DMS53 treated with DMSO at 0.1 percent for 48 hours (cell line): ENCODE measurements around the gene PPP4C.
"Not testable (repeated sequence)": the region's sequence is repeated elsewhere in the genome, so short reads cannot be mapped to it uniquely, and the experiment has no call there.

Experiments
- DNase-seq: peaks from one replicate; lab custom pipeline; 2025; ENCODE audit not compliant: unreplicated experiment; lab: John Stamatoyannopoulos, UW

Gene PPP4C

GRCh38 chr16:30075503-30076275 lies at the start of gene PPP4C:
Gene PPP4C (plus strand): TSS chr16:30075994. CDS start chr16:30076378, 384 bp downstream.
- DNase-seq = peak; percentile 78

DNA sequence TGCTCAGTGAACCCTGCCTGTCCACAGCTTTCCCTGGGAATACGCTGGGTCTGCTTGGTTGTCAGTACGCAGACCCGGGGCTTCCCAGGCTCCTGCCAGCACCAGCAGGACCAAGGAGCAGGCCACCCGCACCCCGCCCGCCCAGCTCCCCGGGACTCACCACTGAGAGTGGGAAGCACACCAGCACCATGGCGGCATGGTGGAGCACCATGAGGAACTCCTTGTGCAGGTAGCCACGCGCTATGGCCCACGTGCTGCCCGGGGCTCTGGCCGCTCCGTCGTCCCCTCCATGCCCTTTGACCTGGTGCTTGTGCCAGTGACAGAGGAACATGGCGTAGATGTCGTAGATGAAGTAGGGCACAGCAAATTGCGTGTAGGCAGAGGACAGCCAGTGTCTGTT lies 49.3 kb upstream of the PPP4C start:
- DNase-seq = no peak

DNA sequence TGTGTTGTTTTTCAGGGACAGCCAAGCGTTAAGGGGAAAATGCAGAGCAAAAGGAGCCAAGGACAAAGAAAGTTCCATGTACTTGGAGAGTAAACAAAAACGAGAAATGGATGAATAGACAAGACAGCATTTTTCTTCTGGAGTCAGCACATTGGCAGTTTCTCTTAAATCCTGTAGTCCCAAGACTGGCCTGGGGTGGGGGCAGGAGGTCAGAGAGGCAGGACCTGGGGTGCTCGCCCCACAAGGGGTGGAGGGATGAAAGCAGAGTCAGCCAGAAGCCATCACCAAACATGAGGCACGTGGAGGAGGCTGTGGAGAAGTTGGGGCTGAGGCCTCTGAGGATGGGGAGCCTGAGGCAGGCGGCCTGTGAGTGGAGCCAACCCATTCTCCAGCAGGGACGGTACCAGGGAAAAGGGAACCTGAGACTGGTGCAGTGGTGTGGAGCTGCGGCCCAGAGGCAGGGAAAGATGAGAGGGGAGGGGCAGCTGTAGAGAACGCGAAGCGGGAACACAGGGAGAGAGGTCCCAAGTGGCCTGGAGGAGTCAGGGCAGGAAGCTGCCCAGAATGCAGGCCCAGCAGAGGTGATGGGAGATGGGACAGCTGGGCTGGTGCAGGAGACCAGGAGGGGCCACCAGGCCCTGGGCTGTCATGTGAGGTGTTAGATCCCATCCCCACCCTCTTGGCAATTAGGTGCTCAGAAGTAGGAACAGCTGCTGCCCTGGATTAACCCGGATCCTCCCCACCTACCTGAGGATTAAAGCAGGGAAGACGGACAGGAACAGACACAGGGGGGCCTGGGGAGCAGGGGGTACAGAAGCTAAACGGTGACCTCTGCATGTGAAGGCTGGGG lies 48.0 kb upstream of the PPP4C start:
- no peak for DNase-seq

- no peak for DNase-seq
These were observed 47.2 kb upstream of the PPP4C start for GRCh38 chr16:30028438-30029076.

DNA sequence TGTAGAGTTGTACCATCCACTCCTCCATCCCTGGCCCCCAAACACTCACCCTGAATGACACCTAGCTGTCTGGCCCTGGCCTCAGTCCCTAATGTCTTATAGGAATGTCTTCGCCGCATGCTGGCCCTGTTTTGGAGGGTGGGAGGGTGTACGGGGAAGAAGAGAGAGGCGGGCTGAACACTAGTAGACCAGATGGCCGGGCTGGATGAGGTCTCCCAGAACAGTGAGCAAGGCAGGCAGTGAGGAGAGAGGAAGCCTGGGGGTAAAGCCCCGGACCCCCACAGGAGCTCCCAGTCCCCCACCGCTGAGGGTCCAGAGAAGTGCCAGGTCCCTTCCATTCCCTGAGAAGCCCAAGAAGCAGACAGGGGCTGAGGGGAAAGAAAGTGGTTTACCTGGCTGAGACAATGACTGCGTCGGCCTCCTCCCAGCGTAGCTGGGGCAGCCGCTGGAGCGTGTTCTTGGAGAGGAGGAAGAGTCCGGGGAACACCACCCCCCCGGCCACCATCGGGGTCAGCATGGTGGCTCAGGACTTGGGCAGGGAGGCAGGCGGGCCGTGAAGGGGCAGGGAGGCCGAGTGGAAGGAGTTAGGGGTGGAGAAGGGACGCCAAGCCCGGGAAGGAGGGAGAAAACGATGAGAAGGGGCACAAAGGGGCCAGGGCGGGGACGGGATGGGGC lies 45.6 kb upstream of the PPP4C start:
- DNase-seq = no peak

- no peak for DNase-seq
These were observed 44.9 kb upstream of the PPP4C start, which contains the start of gene TLCD3B for GRCh38 chr16:30030841-30031413. Gene TLCD3B (minus strand): TSS chr16:30031271. CDS start chr16:30030527, 744 bp downstream.

DNA sequence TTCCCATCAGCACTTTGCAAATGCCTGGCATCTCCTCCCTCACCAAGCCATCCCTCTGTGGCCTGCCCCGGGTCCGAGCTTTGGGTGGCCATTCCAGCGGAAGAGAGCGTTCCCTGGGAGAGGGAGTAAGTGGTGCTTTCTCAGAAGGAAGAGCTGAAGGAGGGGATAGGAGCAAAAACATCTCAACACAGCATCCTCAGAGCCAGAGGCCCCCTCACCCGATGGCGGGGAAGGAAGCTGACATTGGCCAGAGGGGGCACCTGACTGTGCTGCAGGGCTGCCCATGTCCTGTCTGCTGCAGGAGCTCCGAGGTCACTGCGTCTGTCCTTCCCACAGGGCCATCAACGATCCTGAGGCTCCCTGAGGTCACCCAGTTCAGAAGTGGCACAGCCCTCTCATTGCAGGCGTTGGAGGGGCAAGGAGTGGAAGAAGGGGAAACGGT lies 44.3 kb upstream of the PPP4C start:
- DNase-seq = no peak

DNA sequence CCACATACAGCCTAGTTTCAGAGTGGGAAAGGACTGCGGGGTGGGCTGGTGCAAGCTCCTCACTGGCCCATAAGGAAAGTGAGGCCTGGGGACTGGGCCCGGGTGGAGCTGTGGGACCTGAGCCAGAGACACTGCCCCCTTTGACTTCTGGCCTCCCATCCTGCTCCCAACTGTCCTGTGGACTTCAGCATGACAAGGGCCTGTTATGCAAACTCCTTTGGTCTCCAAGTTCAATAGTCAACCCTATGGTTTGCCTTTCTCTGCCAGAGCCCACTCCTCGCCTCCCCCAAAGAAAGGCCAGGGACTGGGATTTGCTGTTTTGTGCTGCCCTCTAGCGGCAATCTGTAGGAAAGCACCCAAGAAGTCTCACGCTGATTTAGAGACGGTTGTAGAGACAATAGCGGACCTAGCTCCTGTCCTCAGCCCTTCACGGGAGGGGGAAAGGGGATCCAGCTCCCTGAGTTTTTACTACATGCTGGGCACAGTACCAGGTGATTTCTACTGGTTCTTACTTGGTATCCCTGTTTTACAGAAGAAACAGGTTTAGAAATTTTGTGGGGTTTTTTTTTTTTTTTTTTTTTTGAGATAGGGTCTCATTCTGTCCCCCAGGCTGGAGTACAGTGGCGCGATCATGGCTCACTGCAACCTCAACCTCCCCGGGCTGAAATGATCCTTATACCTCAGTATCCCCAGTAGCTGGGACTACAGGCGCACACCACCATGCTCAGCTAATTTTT lies 43.5 kb upstream of the PPP4C start:
- peak; percentile 23 for DNase-seq

DNA sequence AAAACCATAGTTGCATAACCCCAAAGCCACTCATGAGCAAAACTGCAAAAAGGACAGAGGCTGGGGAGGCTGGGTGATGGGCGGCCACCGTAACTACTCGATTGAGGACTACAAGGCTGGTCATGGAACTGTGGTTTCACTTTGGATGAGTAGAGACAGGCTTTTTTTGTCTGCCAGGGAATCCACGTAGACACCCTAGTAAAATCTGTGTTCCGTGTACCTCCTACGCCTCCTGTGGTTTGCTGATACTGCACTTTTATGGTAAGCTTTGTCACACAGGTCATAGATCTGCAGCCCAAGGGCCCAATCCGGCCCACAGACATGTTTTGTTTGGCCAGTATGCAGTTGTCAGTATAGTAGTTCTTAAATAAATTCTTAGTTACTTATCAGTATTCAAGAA lies 42.5 kb upstream of the PPP4C start:
- no peak for DNase-seq

DNA sequence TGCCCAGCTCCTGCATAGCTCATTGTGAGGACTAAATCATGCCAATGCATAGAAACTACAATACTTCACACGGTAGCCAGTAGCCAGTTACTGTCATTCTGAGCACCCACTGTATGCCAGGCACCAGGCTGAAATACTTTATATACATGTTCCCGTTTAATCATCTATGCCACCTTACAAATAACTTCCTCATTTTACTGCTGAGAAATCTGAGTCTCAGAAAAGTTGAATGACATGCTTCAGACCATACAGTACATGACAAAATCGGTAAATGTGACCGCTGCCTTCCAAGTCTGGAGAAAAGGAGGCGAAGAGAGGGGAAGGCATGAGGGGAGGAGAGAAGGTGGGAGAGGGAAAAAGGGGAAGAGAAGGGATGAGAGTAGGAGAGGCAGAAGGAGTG lies 35.6 kb upstream of the PPP4C start:
- no peak for DNase-seq

GRCh38 chr16:30040690-30041089 lies 35.1 kb upstream of the PPP4C start:
- not testable (repeated sequence) for DNase-seq

GRCh38 chr16:30041841-30042240 lies 34.0 kb upstream of the PPP4C start:
- no peak for DNase-seq

DNA sequence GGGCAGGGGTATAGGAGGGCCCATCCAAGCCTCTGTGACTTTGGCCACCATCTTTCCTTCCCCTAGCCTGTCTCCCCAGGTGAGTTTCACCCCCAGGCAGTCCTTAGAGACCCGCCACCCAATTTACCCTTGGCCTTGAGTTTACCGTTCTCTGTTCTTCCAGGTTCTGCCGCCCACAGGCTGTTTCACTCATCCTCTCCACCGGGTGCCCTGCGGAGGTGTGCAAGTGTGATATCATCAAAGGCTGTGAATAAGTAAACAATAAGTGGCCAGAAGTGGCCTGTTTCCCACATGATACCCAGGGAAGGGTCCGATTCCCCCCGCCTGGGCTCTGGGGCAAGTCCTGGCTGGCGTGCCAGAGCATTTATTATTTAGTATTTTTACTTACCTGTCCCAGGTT lies 29.6 kb upstream of the PPP4C start:
- DNase-seq = no peak

DNA sequence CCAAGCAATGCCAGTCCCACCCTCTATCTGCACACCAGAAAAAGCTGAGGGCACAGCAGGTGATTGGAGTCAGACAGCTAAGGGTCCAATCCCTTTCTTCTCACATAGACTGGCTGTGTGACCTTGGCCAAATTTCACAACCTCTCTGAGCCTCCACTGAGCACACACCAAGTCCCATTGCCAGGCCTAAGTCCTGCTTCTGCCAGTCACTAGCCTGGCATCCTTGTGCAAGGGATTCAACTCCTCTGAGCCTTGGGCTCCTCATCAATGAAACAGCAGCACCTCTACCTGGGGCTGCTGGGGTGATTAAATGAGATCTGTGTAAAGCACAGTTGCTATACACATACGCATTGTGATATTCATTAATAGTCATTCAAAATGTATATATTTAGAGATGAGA lies 29.2 kb upstream of the PPP4C start:
- DNase-seq = no peak

GRCh38 chr16:30049871-30050270 lies 25.9 kb upstream of the PPP4C start:
- DNase-seq = no peak

DNA sequence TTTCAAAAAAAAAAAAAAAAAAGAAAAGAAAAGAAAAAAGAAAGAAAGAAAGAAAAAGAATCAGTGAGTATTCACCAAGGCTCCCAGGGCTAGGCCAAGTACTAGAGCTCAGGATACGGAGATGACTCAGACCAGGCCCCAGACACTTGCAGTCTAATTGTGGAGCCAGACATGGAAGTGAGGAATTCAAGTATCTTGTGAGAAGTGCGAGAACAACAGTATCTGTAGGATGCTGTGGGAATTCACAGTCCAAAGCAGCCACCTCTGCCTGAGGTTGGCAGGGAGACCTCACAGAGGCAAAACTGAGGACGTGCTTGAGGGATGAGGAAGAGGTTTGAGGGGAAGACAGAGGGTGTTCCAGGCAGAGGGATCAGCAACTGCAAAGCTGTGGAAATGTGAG lies 24.3 kb upstream of the PPP4C start:
- DNase-seq = no peak

DNA sequence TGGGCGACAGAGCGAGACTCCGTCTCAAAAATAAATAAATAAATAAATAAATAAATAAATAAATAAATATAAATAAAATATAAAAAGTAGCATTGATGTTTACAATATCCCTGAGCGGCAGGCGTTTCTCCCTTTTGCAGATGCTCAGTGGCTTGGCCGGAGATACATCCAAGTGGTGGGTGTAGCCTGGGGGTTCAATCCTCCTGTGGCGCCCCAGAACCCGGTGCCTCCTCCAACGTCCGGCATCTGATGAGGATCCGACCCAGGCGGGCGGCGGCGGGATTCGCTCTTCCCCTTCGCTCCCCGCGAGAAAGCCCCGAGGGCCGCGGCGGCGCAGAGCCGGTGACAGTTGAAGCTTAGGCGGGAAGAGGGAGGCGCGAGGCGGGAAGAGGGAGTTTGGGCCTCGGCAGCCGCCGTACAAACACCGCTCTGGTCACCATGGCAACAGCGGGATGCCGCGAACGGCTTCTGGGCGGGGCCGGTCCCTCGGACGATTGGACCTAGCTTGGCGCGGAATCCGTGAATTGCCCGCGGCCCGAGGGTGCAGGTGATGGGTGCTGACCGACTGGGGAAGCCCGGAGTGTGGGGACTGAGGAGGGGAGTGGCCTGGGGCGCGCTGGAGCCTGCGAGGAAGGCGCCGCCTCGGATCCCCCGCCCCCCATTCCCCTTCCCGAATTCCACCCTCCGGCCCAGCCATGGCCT lies 23.0 kb upstream of the PPP4C start:
- peak; percentile 47 for DNase-seq

GRCh38 chr16:30053376-30054015 lies 22.3 kb upstream of the PPP4C start:
- DNase-seq = no peak

DNA sequence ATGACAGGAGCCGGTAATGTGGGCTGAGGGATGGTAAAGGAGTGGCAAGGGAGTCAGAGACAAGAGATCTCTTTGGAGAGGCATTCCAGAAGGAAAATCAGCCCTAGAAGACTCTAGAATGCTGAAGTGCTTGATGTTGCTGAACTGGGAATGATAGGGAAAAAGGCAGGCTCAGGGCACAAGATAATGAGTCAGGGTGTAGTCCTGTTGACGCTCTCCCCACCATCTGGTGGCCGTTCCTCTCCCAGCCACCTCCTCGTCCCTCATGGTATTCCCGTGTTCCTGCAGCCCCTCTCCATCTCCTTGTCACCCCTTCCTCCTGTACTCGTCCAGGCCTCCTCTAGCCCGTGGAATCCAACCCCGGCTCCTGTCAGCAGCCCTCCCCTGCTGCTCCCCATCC lies 21.3 kb upstream of the PPP4C start:
- no peak for DNase-seq
